ENCODE measurements around the gene DUSP6. TPM values are rescaled to one million over a fixed set of nuclear protein-coding genes. Genes with fewer than 3 reads are reported as not detected.

The DUSP6 gene
- total and polyA plus RNA-seq, 4 experiments from 2014 or later = 0.90 to 2.2 (median 1.7) TPM

GRCh38 chr12:89307474-89308253, 44.6 kb downstream of the DUSP6 start:
- Mint-ChIP-seq H3K27me3 (no peaks in the 10 kb centered on the region), H3K4me3 (peak overlapping the region in 3 of 8 donors; percentile 24 to 64 (median 27)), H3K4me1 (peaks cover 7 to 25% (median 14%) of the 10 kb centered on the region in 4 donors), H3K27ac (peak overlapping the region in 3 of 7 donors; percentile 4 to 19 (median 14)), H3K9me3 (no peaks in the 10 kb centered on the region), H3K36me3 (no peaks in the 10 kb centered on the region)
- intact Hi-C loops (cut with micrococcal nuclease) = no loop called here
- H3K36me3 ChIP-seq (ENCODE audit: insufficient read depth, low read length) = no peaks in the 10 kb centered on the region
- DNase-seq = no peak
- H3K27ac ChIP-seq (ENCODE audit: low read depth, low read length) = no peak overlapping the region
- ChIA-PET POLR2A (ENCODE audit: partially characterized antibody) (no interaction called here), CTCF (ENCODE audit: partially characterized antibody) (interaction anchor here (0.6 kb wide), 1 partner anchor 152 kb away, joined by 3 read pairs; no protein-coding TSS in a partner anchor)
- H3K9me3 ChIP-seq (ENCODE audit: control insufficient read depth in 1 of 2, low read length in 2 of 2) = no peaks in the 10 kb centered on the region
- H3K4me3 ChIP-seq (ENCODE audit: low read length in 2 of 2) = no peak overlapping the region
- peaks cover 8% of the 10 kb centered on the region for H3K4me1 ChIP-seq (ENCODE audit: insufficient read depth, low read length)
- no peaks in the 10 kb centered on the region for H3K27me3 ChIP-seq (ENCODE audit: insufficient read depth, low read length)

- ChIA-PET CTCF (ENCODE audit: partially characterized antibody) (interaction anchor here (0.6 kb wide), 1 partner anchor 153 kb away, joined by 3 read pairs; no protein-coding TSS in a partner anchor), POLR2A (ENCODE audit: partially characterized antibody) (no interaction called here)
- H3K27ac Mint-ChIP-seq = no peak overlapping the region
- Histone ChIP-seq H3K4me1 (ENCODE audit: insufficient read depth, low read length) (peaks cover 8% of the 10 kb centered on the region), H3K4me3 (ENCODE audit: low read length in 2 of 2) (no peak overlapping the region), H3K27ac (ENCODE audit: low read depth, low read length) (no peak overlapping the region), H3K27me3 (ENCODE audit: insufficient read depth, low read length) (no peaks in the 10 kb centered on the region), H3K36me3 (ENCODE audit: insufficient read depth, low read length) (no peaks in the 10 kb centered on the region), H3K9me3 (ENCODE audit: control insufficient read depth in 1 of 2, low read length in 2 of 2) (no peaks in the 10 kb centered on the region)
- H3K4me1 Mint-ChIP-seq = peaks cover 7 to 25% (median 14%) of the 10 kb centered on the region in 4 donors
- H3K36me3 Mint-ChIP-seq = no peaks in the 10 kb centered on the region
- H3K4me3 Mint-ChIP-seq = peak overlapping the region in 1 of 8 donors; percentile 19
- DNase-seq = no peak
- intact Hi-C loops (cut with micrococcal nuclease) = no loop called here
- H3K9me3 Mint-ChIP-seq = no peaks in the 10 kb centered on the region
- H3K27me3 Mint-ChIP-seq = no peaks in the 10 kb centered on the region
Observed at GRCh38 chr12:89306827-89307473, 45.4 kb downstream of the DUSP6 start.

- no peak overlapping the region for H3K27ac Mint-ChIP-seq
Observed at GRCh38 chr12:89305373-89305772, 46.9 kb downstream of the DUSP6 start.

GRCh38 chr12:89299931-89300330, 52.4 kb downstream of the DUSP6 start:
- Mint-ChIP-seq H3K36me3 (no peaks in the 10 kb centered on the region), H3K27me3 (peaks cover 0 to 7% of the 10 kb centered on the region in 2 donors), H3K9me3 (no peaks in the 10 kb centered on the region), H3K27ac (no peak overlapping the region), H3K4me3 (no peak overlapping the region), H3K4me1 (peaks cover 0 to 2% (median 0%) of the 10 kb centered on the region in 4 donors)
- no peaks in the 10 kb centered on the region for H3K9me3 ChIP-seq (ENCODE audit: control insufficient read depth in 1 of 2, low read length in 2 of 2)
- DNase-seq = no peak
- ChIA-PET CTCF (ENCODE audit: partially characterized antibody) (no interaction called here), POLR2A (ENCODE audit: partially characterized antibody) (no interaction called here)
- intact Hi-C loops (cut with micrococcal nuclease) = no loop called here
- H3K27ac ChIP-seq (ENCODE audit: low read depth, low read length) = no peak overlapping the region
- no peaks in the 10 kb centered on the region for H3K4me1 ChIP-seq (ENCODE audit: insufficient read depth, low read length)
- H3K27me3 ChIP-seq (ENCODE audit: insufficient read depth, low read length) = no peaks in the 10 kb centered on the region
- no peak overlapping the region for H3K4me3 ChIP-seq (ENCODE audit: low read length in 2 of 2)
- H3K36me3 ChIP-seq (ENCODE audit: insufficient read depth, low read length) = no peaks in the 10 kb centered on the region

More at GRCh38 chr12:89305373-89305772, 46.9 kb downstream of the DUSP6 start:
- no peak overlapping the region for H3K4me3 Mint-ChIP-seq
- peaks cover 7 to 25% (median 14%) of the 10 kb centered on the region in 4 donors for H3K4me1 Mint-ChIP-seq
- H3K4me3 ChIP-seq (ENCODE audit: low read length in 2 of 2) = no peak overlapping the region
- H3K4me1 ChIP-seq (ENCODE audit: insufficient read depth, low read length) = peaks cover 8% of the 10 kb centered on the region
- H3K9me3 ChIP-seq (ENCODE audit: control insufficient read depth in 1 of 2, low read length in 2 of 2) = no peaks in the 10 kb centered on the region
- H3K36me3 Mint-ChIP-seq = no peaks in the 10 kb centered on the region
- POLR2A ChIA-PET (ENCODE audit: partially characterized antibody) = no interaction called here
- H3K9me3 Mint-ChIP-seq = no peaks in the 10 kb centered on the region
- CTCF ChIA-PET (ENCODE audit: partially characterized antibody) = interaction anchor here (1.0 kb wide), 1 partner anchor 16 kb away, joined by 3 read pairs; no protein-coding TSS in a partner anchor
- H3K27me3 Mint-ChIP-seq = no peaks in the 10 kb centered on the region
- DNase-seq = no peak
- H3K27ac ChIP-seq (ENCODE audit: low read depth, low read length) = no peak overlapping the region
- H3K36me3 ChIP-seq (ENCODE audit: insufficient read depth, low read length) = no peaks in the 10 kb centered on the region
- H3K27me3 ChIP-seq (ENCODE audit: insufficient read depth, low read length) = no peaks in the 10 kb centered on the region
- intact Hi-C loops (cut with micrococcal nuclease) = no loop called here

- H3K4me3 Mint-ChIP-seq = no peak overlapping the region
Observed at GRCh38 chr12:89299417-89299816, 52.9 kb downstream of the DUSP6 start.

More at GRCh38 chr12:89299417-89299816, 52.9 kb downstream of the DUSP6 start:
- H3K36me3 Mint-ChIP-seq = no peaks in the 10 kb centered on the region
- ChIA-PET POLR2A (ENCODE audit: partially characterized antibody) (no interaction called here), CTCF (ENCODE audit: partially characterized antibody) (no interaction called here)
- H3K9me3 Mint-ChIP-seq = no peaks in the 10 kb centered on the region
- H3K27me3 Mint-ChIP-seq = peaks cover 0 to 7% of the 10 kb centered on the region in 2 donors
- Histone ChIP-seq H3K4me1 (ENCODE audit: insufficient read depth, low read length) (no peaks in the 10 kb centered on the region), H3K9me3 (ENCODE audit: control insufficient read depth in 1 of 2, low read length in 2 of 2) (no peaks in the 10 kb centered on the region), H3K27me3 (ENCODE audit: insufficient read depth, low read length) (no peaks in the 10 kb centered on the region), H3K27ac (ENCODE audit: low read depth, low read length) (no peak overlapping the region), H3K36me3 (ENCODE audit: insufficient read depth, low read length) (no peaks in the 10 kb centered on the region), H3K4me3 (ENCODE audit: low read length in 2 of 2) (no peak overlapping the region)
- DNase-seq = no peak
- no peak overlapping the region for H3K27ac Mint-ChIP-seq
- intact Hi-C loops (cut with micrococcal nuclease) = no loop called here
- H3K4me1 Mint-ChIP-seq = peaks cover 0 to 2% (median 0%) of the 10 kb centered on the region in 4 donors

Other genes starting within 250 kb of the DUSP6 start
- 1 to 10 TPM; 7.2 to 7.6 TPM for gene GALNT4, start 172.3 kb upstream of the DUSP6 start, total RNA-seq
- 1 to 10 TPM; 2.8 to 3.4 TPM for gene GALNT4, start 172.3 kb upstream of the DUSP6 start, polyA plus RNA-seq
- 10 to 100 TPM; 19.8 to 21.4 TPM for gene POC1B, start 173.5 kb upstream of the DUSP6 start, total RNA-seq
- 10 to 100 TPM; 28.2 to 46.3 TPM for gene POC1B, start 173.5 kb upstream of the DUSP6 start, polyA plus RNA-seq